BLaER1 treated with 17β-estradiol and CSF1 and Interleukin-3, amounts not matched to agents 10 nM and 100 nM (cell line): Measurements from ENCODE around the gene FITM1.
"Not testable (repeated sequence)": the region's sequence is repeated elsewhere in the genome, so short reads cannot be mapped to it uniquely, and the experiment has no call there.

Experiments
- H3K27ac ChIP-seq, 11 experiments: shearing (Covaris generic); formaldehyde crosslinking; 2 replicates each; pipeline ENCODE4 v1.8.1; 2022
- H3K27me3 ChIP-seq, 11 experiments: shearing (Covaris generic); formaldehyde crosslinking; 2 replicates each; pipeline ENCODE4 v1.8.1; 2022
- H3K36me3 ChIP-seq, 11 experiments: shearing (Covaris generic); formaldehyde crosslinking; 2 replicates each; pipeline ENCODE4 v1.8.1; 2022
- H3K4me1 ChIP-seq, 10 experiments: shearing (Covaris generic); formaldehyde crosslinking; 2 replicates each; pipeline ENCODE4 v1.8.1; 2022
- H3K4me2 ChIP-seq, 11 experiments: shearing (Covaris generic); formaldehyde crosslinking; 2 replicates each; pipeline ENCODE4 v1.8.1; 2022
- H3K4me3 ChIP-seq, 10 experiments: shearing (Covaris generic); formaldehyde crosslinking; 2 replicates each; pipeline ENCODE4 v1.8.1; 2022
- H3K9ac ChIP-seq, 11 experiments: shearing (Covaris generic); formaldehyde crosslinking; 2 replicates each; pipeline ENCODE4 v1.8.1; 2022
- H3K9me3 ChIP-seq, 11 experiments: shearing (Covaris generic); formaldehyde crosslinking; replicated peaks in 1 of 11; 2 replicates each; pipeline ENCODE4 v1.8.1; 2022
- H4K20me1 ChIP-seq, 11 experiments: shearing (Covaris generic); formaldehyde crosslinking; 2 replicates each; pipeline ENCODE4 v1.8.1; 2022
- Cebpa-rat ChIP-seq, 11 experiments: shearing (Covaris generic); IDR thresholded peaks; 2 replicates each; pipeline ENCODE4 v1.8.1; 2022

FITM1 gene

GRCh38 chr14:24100197-24100981, 30.1 kb upstream of the FITM1 start:
- Histone ChIP-seq H3K4me2 (peak overlapping the region in 1 of 11 experiments; percentile 20; a peak in 1 of 22 replicates), H3K27ac (0 out of 22 replicates have a peak overlapping the region, but pooled peaks of 1 of the 11 experiments have one; percentile 2)

GRCh38 chr14:24100982-24101494, 29.4 kb upstream of the FITM1 start:
- H3K9me3 ChIP-seq: peaks cover 0 to 28% (median 22%) of the 10 kb centered on the region in 11 experiments; a peak in 17 of 22 replicates
- peaks cover 7 to 37% (median 15%) of the 10 kb centered on the region in 10 experiments for H3K4me1 ChIP-seq
- H3K4me2 ChIP-seq: no peak overlapping the region
- no peaks in the 10 kb centered on the region for H3K27me3 ChIP-seq
- H3K27ac ChIP-seq: no peak overlapping the region
- no peak for TF ChIP-seq Cebpa-rat (IDR thresholded peaks at IDR 0.05)
- H3K36me3 ChIP-seq: peaks cover 85 to 95% (median 90%) of the 10 kb centered on the region in 11 experiments
- H3K9ac ChIP-seq: peak overlapping the region in 1 of 11 experiments; percentile 7; a peak in 1 of 22 replicates
- no peak overlapping the region for H3K4me3 ChIP-seq
- peaks cover 0 to 73% (median 5%) of the 10 kb centered on the region in 11 experiments; a peak in 9 of 22 replicates for H4K20me1 ChIP-seq

More at GRCh38 chr14:24100197-24100981, 30.1 kb upstream of the FITM1 start:
- H3K4me1 ChIP-seq: peaks cover 13 to 37% (median 21%) of the 10 kb centered on the region in 10 experiments
- no peaks in the 10 kb centered on the region for H3K27me3 ChIP-seq
- TF ChIP-seq Cebpa-rat (IDR thresholded peaks at IDR 0.05): no peak
- peaks cover 0 to 28% (median 22%) of the 10 kb centered on the region in 11 experiments; a peak in 17 of 22 replicates for H3K9me3 ChIP-seq
- peak overlapping the region in 2 of 11 experiments; percentile 3 to 7; a peak in 1 of 22 replicates for H3K9ac ChIP-seq
- no peak overlapping the region for H3K4me3 ChIP-seq
- peaks cover 85 to 97% (median 90%) of the 10 kb centered on the region in 11 experiments for H3K36me3 ChIP-seq
- H4K20me1 ChIP-seq: peaks cover 0 to 78% (median 5%) of the 10 kb centered on the region in 11 experiments; a peak in 9 of 22 replicates

GRCh38 chr14:24102357-24103048, 28.0 kb upstream of the FITM1 start:
- no peak overlapping the region for H3K9ac ChIP-seq
- peaks cover 0 to 58% (median 5%) of the 10 kb centered on the region in 11 experiments; a peak in 8 of 22 replicates for H4K20me1 ChIP-seq
- H3K4me1 ChIP-seq: peaks cover 0 to 37% (median 6%) of the 10 kb centered on the region in 10 experiments; a peak in 10 of 20 replicates
- H3K27me3 ChIP-seq: no peaks in the 10 kb centered on the region
- H3K27ac ChIP-seq: no peak overlapping the region
- no peak for TF ChIP-seq Cebpa-rat (IDR thresholded peaks at IDR 0.05)
- peaks cover 74 to 80% (median 78%) of the 10 kb centered on the region in 11 experiments for H3K36me3 ChIP-seq
- no peak overlapping the region for H3K4me2 ChIP-seq
- peaks cover 0 to 28% (median 22%) of the 10 kb centered on the region in 11 experiments; a peak in 17 of 22 replicates for H3K9me3 ChIP-seq
- no peak overlapping the region for H3K4me3 ChIP-seq

GRCh38 chr14:24103451-24103850, 27.0 kb upstream of the FITM1 start:
- no peaks in the 10 kb centered on the region for H3K27me3 ChIP-seq
- peaks cover 0 to 38% (median 8%) of the 10 kb centered on the region in 10 experiments; a peak in 11 of 20 replicates for H3K4me1 ChIP-seq
- H3K9ac ChIP-seq: no peak overlapping the region
- H3K36me3 ChIP-seq: peaks cover 64 to 71% (median 68%) of the 10 kb centered on the region in 11 experiments
- H3K4me3 ChIP-seq: no peak overlapping the region
- no peak overlapping the region for H3K27ac ChIP-seq
- H3K4me2 ChIP-seq: no peak overlapping the region
- H3K9me3 ChIP-seq: peaks cover 0 to 28% (median 22%) of the 10 kb centered on the region in 11 experiments; a peak in 17 of 22 replicates
- H4K20me1 ChIP-seq: peaks cover 0 to 49% (median 5%) of the 10 kb centered on the region in 11 experiments; a peak in 8 of 22 replicates
- no peak for TF ChIP-seq Cebpa-rat (IDR thresholded peaks at IDR 0.05)

- Histone ChIP-seq H3K36me3 (peaks cover 42 to 48% (median 46%) of the 10 kb centered on the region in 11 experiments), H3K4me1 (peaks cover 13 to 36% (median 21%) of the 10 kb centered on the region in 10 experiments), H3K27ac (peak overlapping the region in 1 of 11 experiments; percentile 5; a peak in 1 of 22 replicates), H3K9me3 (peaks cover 0 to 28% (median 22%) of the 10 kb centered on the region in 11 experiments; a peak in 17 of 22 replicates), H3K4me2 (peak overlapping the region in 2 of 11 experiments; percentile 33 to 70; a peak in 3 of 22 replicates), H3K9ac (peak overlapping the region in 1 of 11 experiments; percentile 58; a peak in 1 of 22 replicates), H4K20me1 (peaks cover 0 to 26% (median 0%) of the 10 kb centered on the region in 11 experiments; a peak in 2 of 22 replicates)
- not testable (repeated sequence) for H3K4me3 ChIP-seq, H3K27me3 ChIP-seq
Measured at GRCh38 chr14:24105609-24106239, 24.7 kb upstream of the FITM1 start.

DNA sequence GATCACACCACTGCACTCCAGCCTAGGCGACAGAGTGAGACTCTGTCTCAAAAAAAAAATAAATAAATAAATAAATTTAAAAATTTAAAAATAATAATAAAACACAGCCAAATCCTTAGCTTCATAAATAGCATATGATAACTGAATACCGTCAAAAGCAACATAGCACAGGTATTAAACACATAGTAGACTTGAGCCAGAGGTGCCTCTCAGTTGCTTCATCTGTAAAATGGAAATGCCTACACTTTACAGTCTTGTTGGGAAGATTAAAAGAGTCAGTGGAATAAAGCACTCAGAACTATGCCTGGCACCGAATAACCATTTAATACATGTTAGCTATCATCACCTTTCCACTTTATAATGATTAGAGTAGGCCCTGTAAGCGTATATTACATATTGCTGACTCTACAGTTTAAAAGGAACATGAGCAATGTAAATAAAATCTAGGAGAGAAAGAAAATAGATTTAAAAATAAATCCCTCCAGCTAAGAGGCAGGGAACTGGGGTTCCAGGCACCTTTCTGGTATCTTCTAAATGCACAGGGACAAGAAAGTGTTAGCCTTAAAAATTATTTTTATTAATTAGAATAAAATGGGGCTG, 23.7 kb upstream of the FITM1 start:
- Histone ChIP-seq H3K36me3 (peaks cover 31 to 40% (median 35%) of the 10 kb centered on the region in 11 experiments), H3K27ac (peak overlapping the region in 1 of 11 experiments; percentile 5; a peak in 1 of 22 replicates), H4K20me1 (peaks cover 0 to 15% (median 0%) of the 10 kb centered on the region in 11 experiments; a peak in 1 of 22 replicates), H3K4me1 (peaks cover 17 to 43% (median 23%) of the 10 kb centered on the region in 10 experiments), H3K4me3 (no peak overlapping the region), H3K4me2 (peak overlapping the region in 1 of 11 experiments; percentile 70; a peak in 1 of 22 replicates), H3K27me3 (no peaks in the 10 kb centered on the region), H3K9me3 (peaks cover 0 to 28% (median 22%) of the 10 kb centered on the region in 11 experiments; a peak in 17 of 22 replicates), H3K9ac (0 out of 22 replicates have a peak overlapping the region, but pooled peaks of 1 of the 11 experiments have one; percentile 58)
- TF ChIP-seq Cebpa-rat (IDR thresholded peaks at IDR 0.05): no peak

GRCh38 chr14:24108336-24108874, 22.1 kb upstream of the FITM1 start:
- TF ChIP-seq Cebpa-rat (IDR thresholded peaks at IDR 0.05): no peak
- H4K20me1 ChIP-seq: peaks cover 0 to 4% (median 0%) of the 10 kb centered on the region in 11 experiments; a peak in 1 of 22 replicates
- H3K27ac ChIP-seq: peak overlapping the region in 3 of 11 experiments; percentile 12 to 46 (median 45); a peak in 1 of 22 replicates
- H3K4me2 ChIP-seq: peak overlapping the region in 2 of 11 experiments; percentile 4 to 17; a peak in 3 of 22 replicates
- peaks cover 15 to 23% (median 19%) of the 10 kb centered on the region in 11 experiments for H3K36me3 ChIP-seq
- H3K4me1 ChIP-seq: peaks cover 19 to 45% (median 26%) of the 10 kb centered on the region in 10 experiments
- peaks cover 0 to 19% (median 15%) of the 10 kb centered on the region in 11 experiments; a peak in 17 of 22 replicates for H3K9me3 ChIP-seq
- H3K4me3 ChIP-seq: no peak overlapping the region
- no peaks in the 10 kb centered on the region for H3K27me3 ChIP-seq
- H3K9ac ChIP-seq: no peak overlapping the region
